HepG2 (cell line): Measurements from ENCODE around the gene RUVBL2. TPM values are rescaled to one million over a fixed set of nuclear protein-coding genes. Genes with fewer than 3 reads are reported as not detected.
A peak's percentile ranks its signal among the peaks of the same experiment; 100 is the strongest.

ENCODE experiments used
- CREM ChIP-seq, 2 experiments: sonication (generic) in 1 of 2; formaldehyde crosslinking in 1 of 2; IDR thresholded peaks; 2 replicates each; pipeline versions ENCODE4 v1.4.0 to v1.6.1; 2016 to 2020; ENCODE audit warnings: antibody characterized with exemption in 1 of 2, mild to moderate bottlenecking in 1 of 2, missing genetic modification reagents in 1 of 2
- GRHL1 ChIP-seq: sonication (generic); formaldehyde crosslinking; conservative IDR thresholded peaks from 2 replicates; pipeline ENCODE4 v1.8.0; 2022; ENCODE audit warnings: missing genetic modification reagents
- HIVEP1 ChIP-seq: sonication (generic); formaldehyde crosslinking; IDR thresholded peaks from 2 replicates; pipeline ENCODE4 v1.4.0; 2020; ENCODE audit warnings: mild to moderate bottlenecking, missing genetic modification reagents
- JDP2 ChIP-seq: sonication (generic); formaldehyde crosslinking; IDR thresholded peaks from 2 replicates; pipeline ENCODE4 v1.8.1; 2022; ENCODE audit warnings: missing genetic modification reagents, borderline replicate concordance
- KDM3A ChIP-seq: IDR thresholded peaks from 2 replicates; pipeline ENCODE4 v1.6.1; 2018; ENCODE audit warnings: low read depth, missing compliant biosample characterization
- KLF9 ChIP-seq: IDR thresholded peaks from 2 replicates; pipeline ENCODE4 v1.6.1; 2016; ENCODE audit warnings: low read depth
- KMT2B ChIP-seq: IDR thresholded peaks from 2 replicates; pipeline ENCODE4 v1.6.1; 2016; ENCODE audit warnings: missing genetic modification reagents, missing compliant biosample characterization
- NCOR1 ChIP-seq: fragments of 200-600 bp; sonication (generic); IDR thresholded peaks from 2 replicates; pipeline ENCODE4 v1.7.0; 2017; ENCODE audit warnings: antibody characterized with exemption, low read length, borderline replicate concordance
- NFKB2 ChIP-seq: sonication (generic); formaldehyde crosslinking; IDR thresholded peaks from 2 replicates; pipeline ENCODE4 v1.4.0; 2020; ENCODE audit warnings: missing genetic modification reagents, borderline replicate concordance
- RBM39 ChIP-seq: fragments of 200-400 bp; formaldehyde crosslinking; IDR thresholded peaks from one replicate; pipeline ENCODE4 v1.6.1; 2018; ENCODE audit warnings: antibody characterized with exemption, mild to moderate bottlenecking, low read depth, low read length; ENCODE audit not compliant: poor library complexity, severe bottlenecking
- U2AF2 ChIP-seq: fragments of 200-400 bp; formaldehyde crosslinking; IDR thresholded peaks from 2 replicates; pipeline ENCODE4 v1.6.1; 2017; ENCODE audit warnings: low read depth, mild to moderate bottlenecking, low read length
- ZBTB4 ChIP-seq: sonication (generic); formaldehyde crosslinking; IDR thresholded peaks from 2 replicates; pipeline ENCODE4 v1.4.0; 2020; ENCODE audit warnings: missing genetic modification reagents, mild to moderate bottlenecking, borderline replicate concordance
- ZBTB7B ChIP-seq: sonication (generic); formaldehyde crosslinking; IDR thresholded peaks from 2 replicates; pipeline ENCODE4 v1.4.0; 2020; ENCODE audit warnings: missing genetic modification reagents
- ZNF33B ChIP-seq: sonication (generic); formaldehyde crosslinking; IDR thresholded peaks from 2 replicates; pipeline ENCODE4 v1.5.1; 2020; ENCODE audit warnings: mild to moderate bottlenecking, missing genetic modification reagents
- ZNF34 ChIP-seq: sonication (generic); formaldehyde crosslinking; IDR thresholded peaks from 2 replicates; pipeline ENCODE4 v1.4.0; 2020; ENCODE audit warnings: mild to moderate bottlenecking, missing genetic modification reagents, borderline replicate concordance
- ZNF414 ChIP-seq: sonication (generic); formaldehyde crosslinking; IDR thresholded peaks from 2 replicates; pipeline ENCODE4 v1.5.0; 2020; ENCODE audit warnings: missing genetic modification reagents
- ZNF567 ChIP-seq: sonication (generic); formaldehyde crosslinking; IDR thresholded peaks from 2 replicates; pipeline ENCODE4 v1.8.1; 2023; ENCODE audit warnings: mild to moderate bottlenecking, missing genetic modification reagents, borderline replicate concordance
- ZNF598 ChIP-seq: sonication (generic); formaldehyde crosslinking; IDR thresholded peaks from 2 replicates; pipeline ENCODE4 v1.5.1; 2020; ENCODE audit warnings: mild to moderate bottlenecking, missing genetic modification reagents, borderline replicate concordance
- ZNF607 ChIP-seq: sonication (generic); formaldehyde crosslinking; IDR thresholded peaks from 2 replicates; pipeline ENCODE4 v1.5.1; 2020; ENCODE audit warnings: missing genetic modification reagents, mild to moderate bottlenecking, borderline replicate concordance
- ZNF816 ChIP-seq: sonication (generic); formaldehyde crosslinking; IDR thresholded peaks from 2 replicates; pipeline ENCODE4 v1.8.0; 2022; ENCODE audit warnings: missing genetic modification reagents, mild to moderate bottlenecking, borderline replicate concordance
- polyA plus RNA-seq, 8 experiments: library from polyadenylated mRNA; depleted of rRNA in 3 of 8; stranded (reverse) in 7 of 8; unstranded in 1 of 8; fragments of >200 nt; fragmentation: Illumina TruSeq in 4 of 8; extraction: Trizol in 4 of 8; gene quantifications; 2 replicates each; pipeline versions ENCODE4 v1.2.1 to v1.2.3, GENCODE V29; 2011 to 2016; ENCODE audit warnings: low read depth in 4 of 8, missing spikeins in 1 of 8, mixed read lengths in 1 of 8; ENCODE audit not compliant: insufficient read depth in 1 of 8
- total RNA-seq, 5 experiments: library from RNA; depleted of rRNA; stranded (reverse); fragments of >200 nt; fragmentation: Illumina TruSeq; extraction: Trizol; gene quantifications; 2 replicates each; pipeline ENCODE4 v1.2.3, GENCODE V29; 2016; ENCODE audit warnings: low read depth in 1 of 5
- TF ChIP-seq, protein P1 (sequence below): sonication (generic); formaldehyde crosslinking; IDR thresholded peaks from 2 replicates; pipeline ENCODE4 v1.5.0; 2020; ENCODE audit warnings: missing genetic modification reagents, mild to moderate bottlenecking, borderline replicate concordance

RUVBL2 gene
- total and polyA plus RNA-seq, 2 of the 13 experiments (the other 11 are each of a cell fraction or from before 2014, with no cell fraction given) = 120 to 122 TPM

- TF ChIP-seq ZNF414 (CRISPR knock-in tag) = no peak
- peak; percentile 71 for TF ChIP-seq KMT2B (CRISPR knock-in tag)
- no peak for TF ChIP-seq ZNF567
- no peak; the same call in 1 of the 2 replicates for TF ChIP-seq ZNF816 (CRISPR knock-in tag)
- peak; percentile 59; the same call in 1 of the 2 replicates for TF ChIP-seq ZNF34
- TF ChIP-seq ZNF33B (CRISPR knock-in tag) = peak; percentile 78; the same call in 1 of the 2 replicates
- no peak; the same call in 1 of the 2 replicates for TF ChIP-seq ZBTB4 (CRISPR knock-in tag)
- TF ChIP-seq GRHL1 (CRISPR knock-in tag) = no peak
- peak; percentile 99 for TF ChIP-seq RBM39
- TF ChIP-seq ZBTB7B (CRISPR knock-in tag) = peak; percentile 30; the same call in 1 of the 2 replicates
- TF ChIP-seq, protein P1, sequence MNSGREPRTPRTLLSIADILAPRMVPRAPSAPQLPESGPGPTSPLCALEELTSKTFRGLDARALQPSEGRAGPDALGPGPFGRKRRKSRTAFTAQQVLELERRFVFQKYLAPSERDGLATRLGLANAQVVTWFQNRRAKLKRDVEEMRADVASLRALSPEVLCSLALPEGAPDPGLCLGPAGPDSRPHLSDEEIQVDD (CRISPR knock-in tag) = no peak
- no peak for TF ChIP-seq NCOR1
- TF ChIP-seq NFKB2 (CRISPR knock-in tag) = peak; percentile 91
- TF ChIP-seq KLF9 = peak; percentile 37; the same call in 1 of the 2 replicates
- no peak for TF ChIP-seq HIVEP1
- TF ChIP-seq ZNF598 (CRISPR knock-in tag) = peak; percentile 100
- peak; percentile 83; the same call in 1 of the 2 replicates for TF ChIP-seq KDM3A
- peak; percentile 97 for TF ChIP-seq ZNF607 (CRISPR knock-in tag)
- no peak for TF ChIP-seq U2AF2
- no peak; the same call in 1 of the 2 replicates for TF ChIP-seq JDP2
- peak; percentile 41; the same call in 1 of the 2 replicates for TF ChIP-seq CREM (IDR thresholded peaks at IDR 0.05)
- no peak for TF ChIP-seq CREM (CRISPR knock-in tag; IDR thresholded peaks at IDR 0.05)
Measured at GRCh38 chr19:48965040-48965805, 28.5 kb upstream of the RUVBL2 start, which contains the start of gene FTL (continued).
